Fibroblast of villous mesenchyme (primary cell): ENCODE results near the gene CFAP206. TPM values are rescaled to one million over a fixed set of nuclear protein-coding genes. Genes with fewer than 3 reads are reported as not detected.
"Not testable (repeated sequence)": the region's sequence is repeated elsewhere in the genome, so short reads cannot be mapped to it uniquely, and the experiment has no call there.

Experiments used
- DNase-seq: peaks from one replicate; pipeline ENCODE4 v3.0.0-alpha.2; 2010; ENCODE audit warnings: low read depth
- H3K4me3 ChIP-seq: 2 replicates; pipeline ENCODE4 v1.5.1; 2011; ENCODE audit warnings: low read depth, mild to moderate bottlenecking, low read length
- CTCF ChIP-seq: IDR thresholded peaks from 2 replicates; pipeline ENCODE4 v1.5.1; 2012; ENCODE audit warnings: low read depth, mild to moderate bottlenecking, low read length; ENCODE audit not compliant: insufficient read depth
- total RNA-seq: library from RNA; depleted of rRNA; stranded (reverse); fragments of >200 nt; gene quantifications from 2 replicates; pipeline ENCODE4 v1.2.3, GENCODE V29; 2012

The CFAP206 gene
- total RNA-seq, 1 donor: 0.86 TPM

DNA sequence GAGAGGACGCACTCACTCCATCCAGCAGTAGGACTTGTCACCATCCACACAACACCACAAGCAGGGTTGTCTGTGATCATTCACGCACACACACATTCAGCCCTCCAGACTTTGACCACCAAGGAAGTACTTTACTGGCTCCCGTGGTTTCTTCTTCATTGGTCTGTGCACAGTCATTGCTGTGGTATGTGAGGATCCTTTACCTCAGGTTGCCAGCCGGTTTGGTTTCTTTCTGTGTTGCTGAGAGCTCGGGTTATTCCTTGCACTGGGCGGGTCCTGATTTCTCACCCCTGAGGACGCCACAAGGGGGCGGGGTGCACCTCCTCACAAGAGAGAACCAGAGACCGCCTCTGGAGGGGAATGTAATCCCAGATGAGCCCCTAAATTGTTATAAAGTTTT lies 76.2 kb downstream of the CFAP206 start:
- peak; percentile 80 for DNase-seq
- H3K4me3 ChIP-seq: no peak overlapping the region
- peak; percentile 55 for TF ChIP-seq CTCF

- DNase-seq: no peak
- TF ChIP-seq CTCF: no peak
- H3K4me3 ChIP-seq: no peak overlapping the region
Observed at GRCh38 chr6:87484491-87484890, 76.7 kb downstream of the CFAP206 start.

GRCh38 chr6:87487555-87487954 lies 79.8 kb downstream of the CFAP206 start:
- no peak for TF ChIP-seq CTCF
- no peak overlapping the region for H3K4me3 ChIP-seq
- no peak for DNase-seq

DNA sequence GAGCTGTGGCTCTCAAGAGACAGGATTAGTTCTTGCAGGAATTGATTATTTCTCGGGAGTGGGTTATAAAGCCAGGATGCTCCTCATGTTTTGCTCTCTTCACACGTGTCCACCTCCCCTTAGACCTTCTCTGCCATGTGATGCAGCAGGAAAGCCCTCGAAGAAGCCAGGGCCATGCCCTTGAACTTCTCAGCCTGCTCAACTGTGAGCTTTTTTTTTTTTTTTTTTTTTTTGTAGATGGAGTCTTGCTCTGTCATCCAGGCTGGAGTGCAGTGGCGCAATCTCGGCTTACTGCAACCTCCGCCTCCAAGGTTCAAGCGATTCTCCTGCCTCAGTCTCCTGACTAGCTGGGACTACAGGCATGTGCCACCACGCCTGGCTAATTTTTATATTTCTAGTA lies 81.6 kb downstream of the CFAP206 start:
- DNase-seq, H3K4me3 ChIP-seq: not testable (repeated sequence)

GRCh38 chr6:87494761-87495422 lies 87.1 kb downstream of the CFAP206 start:
- H3K4me3 ChIP-seq: no peak overlapping the region
- no peak for TF ChIP-seq CTCF
- no peak for DNase-seq

- DNase-seq: no peak
- TF ChIP-seq CTCF: no peak
Observed at GRCh38 chr6:87498048-87498447, 90.3 kb downstream of the CFAP206 start.

DNA sequence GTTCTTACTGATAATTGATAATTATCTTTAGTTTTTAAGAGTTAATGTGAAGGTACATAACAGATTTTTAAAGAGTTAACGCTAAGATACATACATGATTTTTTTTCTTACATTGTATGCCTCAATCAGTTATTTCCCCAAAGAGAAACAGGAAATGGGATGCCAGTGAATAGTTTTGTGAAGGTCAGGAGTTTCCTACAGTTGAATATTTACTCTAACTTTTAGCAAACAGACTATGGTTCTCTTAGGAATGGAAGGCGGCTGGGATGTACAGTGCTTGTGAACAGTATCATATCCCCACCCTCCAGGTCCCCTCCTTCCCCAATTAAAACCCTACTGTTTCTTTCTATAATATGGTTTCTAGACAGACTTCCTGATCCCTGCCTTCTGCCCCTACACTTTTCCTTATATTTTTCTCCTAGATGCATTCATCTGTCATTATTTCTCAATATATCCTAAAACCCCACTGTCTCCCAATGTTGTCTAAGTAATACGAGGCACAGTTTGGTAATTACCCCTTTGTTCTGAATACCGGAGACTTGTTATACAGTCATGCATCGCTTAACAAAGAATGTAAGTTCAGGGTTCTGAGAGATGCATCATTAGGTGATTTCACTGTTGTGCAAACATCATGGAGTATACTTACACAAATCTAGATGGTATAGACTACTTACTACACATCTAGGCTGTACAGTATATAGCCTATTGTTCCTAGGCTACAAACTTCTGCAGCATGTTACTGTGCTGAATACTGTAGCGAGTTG lies 94.2 kb downstream of the CFAP206 start:
- TF ChIP-seq CTCF: no peak
- H3K4me3 ChIP-seq: no peak overlapping the region
- DNase-seq: no peak

More at GRCh38 chr6:87498048-87498447, 90.3 kb downstream of the CFAP206 start:
- H3K4me3 ChIP-seq: no peak overlapping the region
